ENCODE data around the gene SLC6A19.

SLC6A19 gene

GRCh38 chr5:1196562-1196961 is 4.8 kb upstream of the SLC6A19 start:
- no peak overlapping the region for H3K4me3 ChIP-seq (ENCODE audit: low read length)
- no peak for TF ChIP-seq CTCF (IDR thresholded peaks at IDR 0.05; ENCODE audit: insufficient read depth, low read depth, low read length, missing control alignments)
- DNase-seq (ENCODE audit: low read depth): no peak

GRCh38 chr5:1197876-1198666 is 3.3 kb upstream of the SLC6A19 start:
- TF ChIP-seq CTCF (IDR thresholded peaks at IDR 0.05; ENCODE audit: insufficient read depth, low read depth, low read length, missing control alignments): no peak
- no peak overlapping the region for H3K4me3 ChIP-seq (ENCODE audit: low read length)
- no peak for DNase-seq (ENCODE audit: low read depth)

- TF ChIP-seq CTCF (IDR thresholded peaks at IDR 0.05; ENCODE audit: insufficient read depth, low read depth, low read length, missing control alignments): no peak
- no peak for DNase-seq (ENCODE audit: low read depth)
- H3K4me3 ChIP-seq (ENCODE audit: low read length): no peak overlapping the region
Observed at GRCh38 chr5:1199340-1199648, 2.1 kb upstream of the SLC6A19 start.

- no peak for DNase-seq (ENCODE audit: low read depth)
- H3K4me3 ChIP-seq (ENCODE audit: low read length): no peak overlapping the region
- no peak for TF ChIP-seq CTCF (IDR thresholded peaks at IDR 0.05; ENCODE audit: insufficient read depth, low read depth, low read length, missing control alignments)
Observed at GRCh38 chr5:1199649-1200494, 1.5 kb upstream of the SLC6A19 start.

GRCh38 chr5:1200495-1201326 is 684 bp upstream of the SLC6A19 start:
- DNase-seq (ENCODE audit: low read depth): no peak
- no peak for TF ChIP-seq CTCF (IDR thresholded peaks at IDR 0.05; ENCODE audit: insufficient read depth, low read depth, low read length, missing control alignments)
- no peak overlapping the region for H3K4me3 ChIP-seq (ENCODE audit: low read length)

- no peak for TF ChIP-seq CTCF (IDR thresholded peaks at IDR 0.05; ENCODE audit: insufficient read depth, low read depth, low read length, missing control alignments)
- no peak overlapping the region for H3K4me3 ChIP-seq (ENCODE audit: low read length)
- no peak for DNase-seq (ENCODE audit: low read depth)
Observed at GRCh38 chr5:1202026-1202797, 817 bp downstream of the SLC6A19 start.

Data from epithelial cell of esophagus (primary cell).